ENCODE measurements around the gene TBC1D5.
"Not testable (repeated sequence)": the region's sequence is repeated elsewhere in the genome, so short reads cannot be mapped to it uniquely, and the experiment has no call there.

The TBC1D5 gene

DNA sequence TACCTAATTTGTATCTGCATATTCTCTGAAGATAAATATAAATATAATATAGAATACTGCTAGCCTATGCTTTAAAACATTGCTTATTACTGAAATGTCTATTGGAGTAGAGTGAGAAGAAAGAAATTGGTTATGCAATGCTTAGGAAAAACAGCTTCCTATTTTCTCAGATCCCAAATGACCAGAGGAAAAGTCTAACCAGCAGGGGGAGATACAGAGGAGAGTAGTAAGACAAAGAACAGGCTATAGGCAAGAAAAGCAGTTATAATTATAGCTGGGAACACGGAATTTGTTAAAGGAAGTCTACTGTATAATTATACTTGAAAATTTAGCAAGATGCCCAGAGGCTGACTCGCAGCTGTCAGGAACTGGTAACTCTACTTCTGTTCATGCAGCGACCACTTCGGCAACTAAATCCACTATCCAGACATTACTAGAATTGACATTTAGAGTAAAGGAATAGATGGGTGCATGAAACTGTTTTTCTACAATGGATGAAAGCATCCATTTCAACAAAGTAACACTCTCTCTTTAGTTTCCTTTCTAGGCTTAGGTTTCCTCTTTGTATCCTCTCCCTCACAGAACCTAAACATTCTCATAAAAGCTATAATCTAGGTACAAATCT, 97.2 kb downstream of the TBC1D5 start:
- DNase-seq (ENCODE audit: low read depth in 2 of 2), result no peak

DNA sequence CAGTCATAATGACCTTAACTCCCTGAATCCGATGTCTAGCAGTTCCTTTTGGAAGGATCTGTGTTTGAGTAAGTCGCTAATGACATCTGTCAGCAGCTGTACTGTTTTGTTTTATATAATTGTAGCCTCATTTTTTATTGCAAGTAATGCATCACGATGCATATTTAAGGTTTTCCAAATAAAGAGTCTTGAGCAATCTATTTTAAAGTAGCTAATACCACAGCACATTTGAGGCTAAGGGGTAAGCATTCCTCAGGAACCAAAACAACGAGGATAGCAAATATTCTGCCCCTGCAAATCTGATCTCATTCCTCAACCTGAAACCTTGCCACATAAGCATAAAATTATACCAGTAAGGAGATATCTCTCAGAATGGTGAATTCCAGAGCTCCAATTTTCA, 98.7 kb downstream of the TBC1D5 start:
- no peak for DNase-seq (ENCODE audit: low read depth in 2 of 2)

DNA sequence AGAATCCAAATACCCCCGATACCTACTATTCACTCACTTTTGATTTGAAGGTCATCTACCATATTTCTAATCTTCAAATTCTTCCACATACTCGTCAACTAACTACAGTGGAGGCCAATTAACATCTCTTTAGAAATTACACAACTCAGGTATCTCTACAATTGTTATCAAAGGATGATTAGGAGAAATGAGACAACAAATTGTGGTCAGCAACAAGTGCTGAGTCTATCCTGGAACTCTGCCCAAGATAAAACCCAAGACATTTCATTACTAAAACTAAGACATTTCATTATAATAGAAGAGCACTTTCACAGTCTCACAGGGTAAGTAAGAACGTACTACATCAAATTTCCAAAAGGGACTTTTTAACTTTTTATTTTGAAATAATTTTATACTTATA, 100.0 kb downstream of the TBC1D5 start:
- DNase-seq (ENCODE audit: low read depth in 2 of 2), result no peak

DNA sequence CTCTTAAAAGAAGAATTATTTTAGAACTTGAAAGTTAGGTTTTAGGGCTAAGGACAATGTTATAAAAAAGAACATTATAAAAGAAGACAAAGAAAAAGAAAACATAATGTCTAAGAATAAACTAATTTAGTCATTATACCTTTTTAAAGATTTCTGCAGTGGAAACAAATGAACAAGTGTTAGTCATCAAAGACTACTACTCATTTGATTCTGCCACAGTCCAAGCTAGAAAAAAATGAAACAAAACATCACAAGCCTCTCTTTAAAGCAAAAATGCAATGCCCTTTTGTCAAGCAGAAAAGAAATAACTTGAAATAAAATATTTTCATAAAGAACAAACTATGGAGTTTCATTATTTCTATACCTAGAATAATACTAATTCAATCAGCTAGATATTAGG, 102.0 kb downstream of the TBC1D5 start:
- DNase-seq (ENCODE audit: low read depth in 2 of 2), result no peak

DNA sequence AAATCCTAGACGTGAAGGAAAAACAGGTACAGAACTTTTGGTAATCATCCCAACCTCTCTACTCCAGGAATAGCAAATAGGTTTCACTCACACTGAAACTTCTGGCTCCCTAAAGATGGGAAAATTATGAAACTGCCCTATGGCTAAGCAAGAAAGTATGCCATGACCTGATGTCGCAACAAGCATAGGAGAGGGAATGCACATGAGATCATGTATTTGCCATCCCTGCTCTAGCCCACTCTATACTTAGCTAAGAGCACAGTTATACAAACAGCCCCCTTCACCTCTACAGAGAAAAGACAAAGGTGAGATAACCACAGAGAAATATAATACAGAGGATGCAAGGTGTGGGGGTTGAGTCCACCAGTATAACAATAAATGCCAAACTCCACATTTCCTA, 102.7 kb downstream of the TBC1D5 start:
- no peak for DNase-seq (ENCODE audit: low read depth in 2 of 2)

DNA sequence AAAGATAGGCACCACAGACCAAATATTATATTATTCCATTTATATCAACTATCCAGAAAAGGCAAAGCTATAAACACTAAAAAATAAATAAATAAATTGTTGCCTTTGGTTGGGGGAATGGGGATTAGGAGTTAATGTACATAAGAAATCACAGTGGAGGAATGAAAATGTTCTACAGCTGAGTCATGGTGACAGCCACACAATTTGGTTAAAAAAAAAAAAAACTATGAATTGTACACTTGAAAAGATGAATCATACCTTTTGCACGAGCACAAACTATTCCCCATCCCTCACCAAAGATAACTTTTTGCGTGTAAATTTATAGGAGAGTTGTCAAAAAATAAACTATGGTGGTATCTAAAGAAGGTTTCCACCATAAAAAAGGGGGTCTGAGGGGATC, 103.2 kb downstream of the TBC1D5 start:
- DNase-seq (ENCODE audit: low read depth in 2 of 2), result no peak

DNA sequence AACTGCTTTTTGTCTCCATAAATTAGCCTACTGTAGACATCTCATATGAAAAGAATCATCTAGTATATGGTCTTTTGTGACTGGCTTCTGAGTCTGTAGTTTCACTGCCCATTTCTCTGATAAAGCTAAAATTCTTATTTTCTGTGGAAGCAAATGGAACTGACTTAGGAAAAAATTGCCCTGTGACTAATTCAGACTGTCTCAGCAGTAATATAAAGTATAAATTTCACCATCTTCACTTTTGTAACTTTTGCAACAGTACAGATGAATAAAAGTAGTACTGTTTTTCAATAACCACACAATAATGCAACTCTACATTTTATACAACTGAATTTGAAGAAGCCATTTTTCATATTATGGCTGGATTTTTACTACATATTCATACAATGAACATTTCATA, 104.1 kb downstream of the TBC1D5 start:
- DNase-seq (ENCODE audit: low read depth in 2 of 2), result no peak

DNA sequence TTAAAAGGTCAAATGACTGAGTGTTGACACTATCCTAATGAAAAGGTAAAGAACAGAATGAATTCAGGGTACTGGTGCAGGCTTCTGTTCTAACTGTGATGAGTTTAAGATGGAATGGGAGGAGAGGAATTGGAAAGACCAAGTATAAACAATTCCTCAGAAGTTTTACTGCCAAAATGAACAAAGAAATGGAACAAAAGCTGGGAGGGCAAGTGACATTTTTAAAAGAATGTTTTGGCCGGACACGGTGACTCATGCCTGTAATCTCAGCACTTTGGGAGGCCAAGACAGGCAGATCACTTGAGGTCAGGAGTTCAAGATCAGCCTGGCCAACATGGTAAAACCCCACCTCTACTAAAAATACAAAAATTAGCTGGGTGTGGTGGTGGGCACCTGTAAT, 106.8 kb downstream of the TBC1D5 start:
- DNase-seq (ENCODE audit: low read depth in 2 of 2), result not testable (repeated sequence)

DNA sequence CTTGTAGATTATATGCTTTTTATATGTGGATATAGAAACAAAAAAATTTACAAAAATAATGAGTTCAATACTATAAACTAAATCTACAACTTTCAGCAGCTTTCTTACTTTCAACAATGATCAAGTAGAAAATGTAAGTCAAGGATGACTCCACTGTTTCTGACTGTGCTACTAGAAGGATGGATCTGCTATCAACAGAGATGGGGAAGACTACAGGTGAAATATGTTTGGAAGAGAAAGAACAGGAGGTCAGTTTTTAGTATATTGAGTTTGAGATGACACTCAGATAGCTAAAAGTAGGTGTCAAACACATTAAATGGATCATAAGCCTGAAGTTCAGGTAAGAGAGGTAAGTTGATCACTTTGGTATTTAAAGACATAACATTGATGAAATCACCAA, 107.5 kb downstream of the TBC1D5 start:
- no peak for DNase-seq (ENCODE audit: low read depth in 2 of 2)

DNA sequence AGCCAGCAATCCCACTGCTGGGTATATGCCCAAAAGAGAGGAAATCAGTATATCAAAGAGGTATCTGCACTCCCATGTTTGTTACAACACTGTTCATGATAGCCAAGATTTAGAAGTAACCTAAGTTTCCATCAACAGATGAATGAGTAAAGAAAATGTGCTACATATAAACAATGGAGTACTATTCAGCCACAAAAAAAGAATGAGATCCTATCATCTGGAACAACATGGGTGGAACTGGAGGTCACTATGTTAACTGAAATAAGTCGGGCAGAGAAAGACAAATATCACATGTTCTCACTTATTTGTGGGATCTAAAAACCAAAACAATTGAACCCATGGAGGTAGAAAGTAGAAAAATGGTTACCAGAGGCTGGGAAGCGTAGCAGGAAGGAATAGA, 108.2 kb downstream of the TBC1D5 start:
- no peak for DNase-seq (ENCODE audit: low read depth in 2 of 2)

DNA sequence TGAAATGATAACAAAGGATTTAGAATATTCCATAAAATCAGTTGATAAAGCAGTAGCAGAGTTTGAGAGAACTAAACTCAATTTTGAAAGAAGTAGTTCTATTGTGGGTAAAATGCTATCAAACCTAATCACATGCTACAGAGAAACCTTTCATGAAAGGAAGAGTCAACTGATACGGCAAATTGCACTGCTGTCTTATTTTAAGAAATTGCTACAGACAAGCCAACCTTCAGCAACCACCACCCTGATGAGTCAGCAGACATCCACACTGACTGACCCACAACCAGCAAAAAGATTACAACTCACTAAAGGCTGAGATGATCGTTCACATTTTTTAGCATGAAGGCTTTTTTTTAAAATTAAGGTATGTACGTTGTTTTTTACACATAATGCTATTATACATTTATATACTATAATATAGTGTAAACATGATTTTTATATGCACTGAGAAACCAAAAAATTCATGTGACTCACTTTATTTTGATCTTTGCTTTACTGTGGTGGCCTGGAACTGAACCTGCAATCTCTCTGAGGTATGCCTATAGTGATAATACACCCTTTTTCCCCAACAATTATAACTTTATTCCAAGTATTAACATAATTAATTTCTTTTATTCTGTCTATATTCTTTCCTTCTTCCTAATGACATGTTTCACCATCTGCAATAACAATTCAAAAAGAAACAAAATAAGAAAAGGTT, 109.9 kb downstream of the TBC1D5 start:
- DNase-seq (ENCODE audit: low read depth in 2 of 2), result no peak

DNA sequence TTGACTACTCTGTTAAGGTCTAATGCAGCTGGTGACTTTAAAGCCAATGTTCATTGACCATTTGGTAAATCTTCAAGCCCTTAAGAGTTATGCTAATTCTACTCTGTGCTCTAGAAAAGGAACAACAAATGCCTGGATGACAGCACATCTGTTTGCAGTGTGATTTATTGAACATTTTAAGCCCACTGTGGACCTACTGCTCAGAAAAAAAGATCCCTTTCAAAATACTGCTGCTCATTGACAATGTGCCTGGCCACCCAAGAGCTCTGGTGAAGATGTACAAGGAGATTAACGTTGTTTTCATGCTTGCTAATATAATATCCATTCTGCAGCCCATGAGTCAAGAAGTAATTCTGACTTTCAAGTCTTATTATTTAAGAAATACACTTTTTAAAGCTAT, 110.8 kb downstream of the TBC1D5 start:
- DNase-seq (ENCODE audit: low read depth in 2 of 2), result no peak

DNA sequence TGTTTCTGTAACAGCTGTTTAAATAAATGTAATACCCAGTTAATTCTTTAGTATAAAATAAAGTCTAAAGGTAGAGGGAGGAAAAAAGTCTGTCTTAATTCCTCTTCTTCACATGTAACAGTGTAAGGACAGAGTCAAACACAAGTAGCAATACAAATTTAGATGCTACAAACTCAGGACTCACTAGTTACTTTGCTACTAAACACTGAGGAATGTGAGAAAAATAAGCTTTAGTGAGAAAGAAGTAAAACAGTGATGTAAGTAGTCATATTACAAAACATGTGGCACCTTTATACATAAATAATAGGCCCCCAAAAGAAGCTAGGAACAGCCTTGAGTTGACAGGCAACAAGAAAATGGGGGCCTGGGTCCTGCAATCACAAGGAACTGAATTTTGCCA, 113.0 kb downstream of the TBC1D5 start:
- no peak for DNase-seq (ENCODE audit: low read depth in 2 of 2)

DNA sequence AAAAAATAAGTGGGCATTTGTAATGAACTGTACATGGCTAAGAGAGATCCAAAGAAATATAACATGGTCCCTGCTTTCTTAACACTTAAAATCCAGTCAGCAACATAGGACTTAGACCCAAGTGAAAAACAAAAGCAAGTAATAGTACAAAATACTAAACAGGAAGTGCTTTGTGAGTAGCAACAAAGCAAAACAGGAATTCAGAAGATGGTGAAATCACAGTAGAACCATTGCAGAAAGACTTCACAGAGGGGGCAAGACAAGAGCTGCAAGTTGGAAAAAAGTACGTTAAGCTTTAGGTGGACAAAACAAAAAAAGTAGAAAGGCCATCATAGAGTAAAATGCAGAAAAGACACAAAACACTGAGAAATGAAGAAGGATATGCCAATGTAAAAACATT, 116.0 kb downstream of the TBC1D5 start:
- DNase-seq (ENCODE audit: low read depth in 2 of 2), result no peak

DNA sequence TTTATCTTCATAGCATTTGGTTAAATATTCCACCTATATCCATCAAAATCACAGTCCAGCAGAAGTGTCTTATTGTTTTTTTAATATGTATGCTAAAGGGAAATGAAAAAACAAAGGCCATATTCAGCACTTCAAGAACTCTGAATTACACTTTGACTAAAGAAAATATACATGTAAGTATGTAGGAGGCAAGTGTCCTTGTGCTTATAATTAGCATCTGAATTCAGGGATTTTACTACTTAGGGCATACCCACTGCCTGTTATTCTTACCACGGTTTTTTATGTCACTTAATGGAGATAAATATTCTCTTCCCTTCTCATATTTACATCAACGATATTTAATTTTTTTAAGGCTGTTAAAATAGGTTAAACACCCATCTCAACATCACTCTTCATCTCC, 117.3 kb downstream of the TBC1D5 start:
- DNase-seq (ENCODE audit: low read depth in 2 of 2), result no peak

DNA sequence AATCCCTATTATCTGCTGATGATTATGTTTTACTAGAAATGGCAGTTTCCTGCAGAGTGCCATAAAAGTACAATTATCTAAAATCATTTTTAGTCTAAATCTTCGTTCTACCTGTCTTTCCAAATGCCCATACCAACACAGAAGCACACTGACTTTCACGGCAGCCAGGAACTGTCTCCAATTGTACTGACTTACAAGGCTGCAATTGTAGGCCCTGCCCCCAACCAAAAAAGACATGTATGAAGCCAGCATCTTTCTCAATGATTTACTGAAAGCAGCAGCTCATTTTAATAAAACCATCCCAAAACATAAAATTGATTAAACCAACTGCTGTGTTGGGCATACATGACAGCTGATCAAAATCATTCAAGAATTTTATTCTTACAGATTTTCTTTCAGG, 119.0 kb downstream of the TBC1D5 start:
- no peak for DNase-seq (ENCODE audit: low read depth in 2 of 2)

DNA sequence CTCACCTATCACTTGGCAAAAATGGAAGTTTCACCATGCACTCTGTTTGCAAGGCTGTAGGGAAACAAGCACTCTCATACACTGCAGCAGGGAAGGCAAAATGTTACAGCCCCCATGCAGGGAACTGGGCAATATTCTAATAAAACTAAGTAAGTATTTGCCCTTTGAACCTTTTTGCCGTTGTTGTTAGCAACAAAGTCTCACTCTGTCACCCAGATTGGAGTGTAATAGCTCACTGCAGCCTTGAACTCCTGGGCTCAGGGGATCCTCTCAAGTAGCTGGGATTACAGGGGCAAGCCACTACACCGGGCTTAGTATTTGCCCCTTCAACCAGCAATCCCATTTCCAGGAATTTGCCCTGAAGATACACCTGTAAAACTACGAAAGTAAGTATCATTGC, 122.5 kb downstream of the TBC1D5 start:
- DNase-seq (ENCODE audit: low read depth in 2 of 2), result no peak

DNA sequence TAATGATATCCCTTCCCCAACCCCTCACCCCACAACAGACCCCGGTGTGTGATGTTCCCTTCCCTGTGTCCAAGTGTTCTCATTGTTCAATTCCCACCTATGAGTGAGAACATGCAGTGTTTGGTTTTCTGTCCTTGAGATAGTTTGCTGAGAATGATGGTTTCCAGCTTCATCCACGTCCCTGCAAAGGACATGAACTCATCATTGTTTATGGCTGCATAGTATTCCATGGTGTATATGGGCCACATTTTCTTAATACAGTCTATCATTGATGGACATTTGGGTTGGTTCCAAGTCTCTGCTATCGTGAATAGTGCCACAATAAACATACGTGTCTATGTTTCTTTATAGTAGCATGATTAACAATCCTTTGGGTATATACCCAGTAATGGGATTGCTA, 129.4 kb downstream of the TBC1D5 start:
- not testable (repeated sequence) for DNase-seq (ENCODE audit: low read depth in 2 of 2)

DNA sequence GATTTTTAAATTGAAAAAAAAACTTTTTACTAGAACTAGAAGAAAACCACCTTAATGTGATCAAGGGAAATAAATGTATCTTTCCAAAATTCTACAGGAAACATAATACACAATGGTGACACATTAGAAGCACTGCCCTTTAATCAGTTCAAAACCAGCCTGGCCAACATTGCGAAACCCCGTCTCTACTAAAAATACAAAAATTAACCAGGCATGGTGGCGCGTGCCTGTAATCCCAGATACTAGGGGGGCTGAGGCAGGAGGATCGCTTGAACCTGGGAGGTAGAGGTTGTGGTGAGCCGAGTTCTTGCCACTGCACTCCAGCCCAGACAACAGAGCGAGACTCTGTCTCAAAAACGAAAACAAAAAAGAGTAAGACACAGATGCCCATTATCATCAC, 134.5 kb downstream of the TBC1D5 start:
- DNase-seq (ENCODE audit: low read depth in 2 of 2), result no peak

DNA sequence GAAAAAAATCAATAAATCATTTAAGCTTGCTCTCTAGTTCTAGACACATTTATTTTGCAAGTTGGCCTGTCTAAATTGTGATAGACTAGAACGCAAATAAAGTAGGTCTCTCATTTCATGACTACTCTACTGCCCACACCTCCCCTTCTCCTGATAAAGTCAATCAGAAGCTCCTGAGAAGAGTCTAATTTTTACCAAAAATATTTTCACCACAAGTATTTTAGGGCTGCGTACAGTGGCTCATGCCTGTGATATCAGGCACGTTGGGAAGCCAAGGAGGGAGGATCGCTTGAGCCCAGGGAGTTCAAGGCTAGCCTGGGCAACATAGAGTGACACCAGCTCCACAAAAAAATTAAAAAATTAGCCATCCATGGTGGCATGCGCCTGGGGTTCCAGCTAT, 136.5 kb downstream of the TBC1D5 start:
- no peak for DNase-seq (ENCODE audit: low read depth in 2 of 2)

DNA sequence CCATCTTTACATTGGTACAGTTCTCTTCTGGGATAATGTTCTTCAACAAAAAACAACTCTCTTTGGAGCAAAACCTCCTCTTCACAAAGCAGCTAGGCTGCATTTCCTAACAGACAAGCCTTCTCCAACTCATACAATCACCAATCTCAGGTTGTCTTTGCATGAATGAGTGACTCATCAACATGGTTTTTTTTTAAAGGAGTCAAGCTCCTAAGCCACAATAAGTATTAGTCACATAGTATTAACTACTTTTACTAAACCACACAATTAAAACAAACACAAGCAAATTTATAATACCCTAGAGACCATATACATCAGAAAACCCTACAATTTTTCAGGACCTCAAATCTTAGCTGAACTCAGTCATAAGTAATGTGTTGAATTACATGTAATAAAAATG, 137.4 kb downstream of the TBC1D5 start:
- no peak for DNase-seq (ENCODE audit: low read depth in 2 of 2)

DNA sequence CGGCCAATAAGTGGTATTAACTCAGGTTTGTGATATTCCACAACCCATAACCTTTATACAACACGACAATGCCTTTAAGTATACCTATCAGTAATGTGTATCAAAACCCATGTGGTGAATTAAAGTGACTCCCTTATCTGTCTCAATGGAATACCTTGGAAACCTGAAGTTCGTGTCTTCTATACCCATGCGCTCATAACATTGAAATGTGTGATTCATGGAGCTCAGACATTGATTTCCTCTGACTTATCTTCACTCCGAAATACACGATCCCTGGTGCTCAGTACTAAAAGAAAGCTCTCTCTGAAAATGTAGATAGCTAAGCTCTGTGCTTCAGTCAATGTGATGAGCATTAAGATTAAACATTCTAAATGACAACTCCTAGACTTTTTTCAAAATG, 140.3 kb downstream of the TBC1D5 start:
- DNase-seq (ENCODE audit: low read depth in 2 of 2), result no peak

DNA sequence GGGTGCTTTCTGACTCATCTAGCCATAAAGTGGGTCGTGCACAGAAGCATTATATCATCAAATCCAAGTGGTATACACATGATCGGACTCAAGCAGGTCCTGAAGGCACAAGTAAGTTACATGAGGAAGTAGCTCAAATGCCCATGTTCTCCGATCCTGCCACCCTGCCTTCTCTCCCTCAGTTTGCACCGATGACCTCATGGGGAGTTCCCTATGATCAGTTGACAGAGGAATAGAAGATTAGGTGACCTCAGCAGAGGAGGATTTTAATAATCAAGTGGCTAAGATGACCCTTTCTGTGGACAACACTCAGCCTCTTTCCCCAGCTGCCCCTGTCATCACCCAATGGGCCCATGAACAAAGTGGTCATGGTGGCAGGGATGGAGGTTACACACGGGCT, 149.5 kb downstream of the TBC1D5 start:
- no peak for DNase-seq (ENCODE audit: low read depth in 2 of 2)

DNA sequence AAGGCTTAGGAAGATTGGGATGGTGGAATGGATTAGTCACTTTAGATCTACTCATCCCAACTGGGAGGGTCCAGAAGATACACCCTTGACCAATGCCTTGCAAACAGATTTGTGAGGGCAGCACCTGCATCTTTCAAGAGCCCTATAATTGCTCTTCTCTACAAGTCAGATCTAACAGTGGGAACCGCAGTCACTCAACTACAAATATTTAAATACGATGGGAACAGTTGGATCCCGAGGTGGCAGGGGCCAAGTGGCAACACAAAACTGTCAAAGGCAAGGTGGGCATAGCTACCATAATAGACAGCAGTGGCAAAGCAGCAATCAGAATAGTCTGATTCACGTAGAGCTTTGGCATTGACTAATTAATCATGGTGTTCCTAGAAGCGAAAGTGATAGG, 152.0 kb downstream of the TBC1D5 start:
- DNase-seq (ENCODE audit: low read depth in 2 of 2), result no peak

All from activated CD4-positive, alpha-beta T cell treated with anti-CD3 and anti-CD28 coated beads for 24 hours (primary cell).